K562 (cell line): Measurements from ENCODE around the gene SLC22A7. TPM values are rescaled to one million over a fixed set of nuclear protein-coding genes. Genes with fewer than 3 reads are reported as not detected.

Experiments
- ATAC-seq: fragments of 200-7000 bp; cut with Tn5 transposase; 3 replicates; pipeline ENCODE4 v1.9.1; 2020; ENCODE audit warnings: moderate library complexity
- BruUV-seq: library from RNA; stranded (reverse); fragments of 400-500 nt; replicated peaks from 2 replicates; lab custom pipeline; 2021; lab: Mats Ljungman, UMichigan
- CTCF ChIA-PET: fragments of 300-600 bp; formaldehyde crosslinking; extraction: SDS; loops from one replicate; lab custom pipeline; 2021; ENCODE audit warnings: low intra/inter-chr PET ratio; lab: Yijun Ruan, JAX
- POLR2A ChIA-PET: fragments of 300-600, 350-650 bp; sonication (Branson Sonifier 250); formaldehyde crosslinking; extraction: SDS; loops from one replicate; lab custom pipeline; 2021; ENCODE audit warnings: antibody characterized with exemption, inconsistent platforms; lab: Yijun Ruan, JAX
- DNase-seq, 4 experiments: peaks; one replicate each; pipeline versions ENCODE4 v3.0.0 to v3.0.0-alpha.2; 2011 to 2018; ENCODE audit warnings: low spot score in 3 of 4, mixed read lengths in 3 of 4; ENCODE audit errors: extremely low read depth in 1 of 4
- FAIRE-seq: peaks from 2 replicates; lab custom pipeline; 2011; peaks lifted over from hg19 to GRCh38; lab: Jason Lieb, UNC
- H2AFZ ChIP-seq: 2 replicates; pipeline ENCODE4 v1.6.0; 2011; ENCODE audit warnings: low read depth, low read length, control low read depth, inconsistent platforms
- H3K27ac ChIP-seq: fragments of 200-600 bp; 3 replicates; pipeline ENCODE4 v1.8.0; 2011; ENCODE audit warnings: low read depth, mild to moderate bottlenecking, control low read depth, inconsistent platforms, low read length, moderate library complexity, mixed read lengths; ENCODE audit errors: extremely low read depth
- H3K27me3 ChIP-seq, 2 experiments: fragments of 300-600 bp in 1 of 2; 2 replicates in 1 of 2; 3 replicates in 1 of 2; pipeline versions ENCODE4 v1.6.0 to v1.8.0; 2011; ENCODE audit warnings: inconsistent platforms in 2 of 2, low read length in 2 of 2, mild to moderate bottlenecking in 1 of 2, mixed read lengths in 1 of 2, moderate library complexity in 1 of 2; ENCODE audit not compliant: control insufficient read depth in 2 of 2, insufficient read depth in 2 of 2
- H3K36me3 ChIP-seq: fragments of 300-600 bp; 3 replicates; pipeline ENCODE4 v1.8.0; 2011; ENCODE audit warnings: mild to moderate bottlenecking, low read length, inconsistent platforms; ENCODE audit not compliant: control insufficient read depth, insufficient read depth
- H3K4me1 ChIP-seq, 2 experiments: fragments of 200-600 bp in 1 of 2; replicated peaks in 1 of 2; 2 replicates in 1 of 2; 3 replicates in 1 of 2; pipeline versions ENCODE4 v1.5.1 to v1.8.0; 2011; ENCODE audit warnings: inconsistent platforms in 2 of 2, low read length in 2 of 2, mild to moderate bottlenecking in 1 of 2, mixed read lengths in 1 of 2, moderate library complexity in 1 of 2; ENCODE audit not compliant: control insufficient read depth in 2 of 2, insufficient read depth in 2 of 2
- H3K4me2 ChIP-seq: 2 replicates; pipeline ENCODE4 v1.6.1; 2011; ENCODE audit warnings: low read length, control low read depth, inconsistent platforms, mixed read lengths; ENCODE audit not compliant: insufficient read depth
- H3K4me3 ChIP-seq: fragments of 200-600 bp; sonication (generic), shearing (Covaris generic); 2 replicates; pipeline ENCODE4 v1.5.1; 2016; ENCODE audit warnings: control low read depth, inconsistent platforms
- H3K79me2 ChIP-seq: fragments of 200-600 bp; 3 replicates; pipeline ENCODE4 v1.8.0; 2011; ENCODE audit warnings: low read length, inconsistent platforms; ENCODE audit not compliant: control insufficient read depth, insufficient read depth
- H3K9ac ChIP-seq, 2 experiments: 2 replicates each; pipeline versions ENCODE4 v1.6.0 to v1.6.1; 2011; ENCODE audit warnings: low read depth in 2 of 2, low read length in 2 of 2, control low read depth in 1 of 2, inconsistent platforms in 1 of 2, mild to moderate bottlenecking in 1 of 2, mixed read lengths in 1 of 2; ENCODE audit not compliant: insufficient read depth in 1 of 2
- H3K9me1 ChIP-seq: one replicate; pipeline ENCODE4 v1.6.0; 2011; ENCODE audit warnings: inconsistent platforms, mild to moderate bottlenecking, low read length, moderate library complexity; ENCODE audit not compliant: control insufficient read depth, insufficient read depth
- H3K9me3 ChIP-seq: replicated peaks from 2 replicates; pipeline ENCODE4 v1.5.1; 2011; ENCODE audit warnings: low read depth, low read length, inconsistent platforms; ENCODE audit not compliant: control insufficient read depth, insufficient read depth
- H4K20me1 ChIP-seq: replicated peaks from 2 replicates; pipeline ENCODE4 v1.6.1; 2011; ENCODE audit warnings: low read length, inconsistent platforms, mixed read lengths; ENCODE audit not compliant: control insufficient read depth, insufficient read depth
- ARID3B ChIP-seq: fragments of 250-450 bp; sonication (Bioruptor Pico); IDR thresholded peaks from 2 replicates; pipeline ENCODE4 v1.4.0; 2020; ENCODE audit warnings: borderline replicate concordance
- MEF2D ChIP-seq: conservative IDR thresholded peaks from 2 replicates; pipeline ENCODE4 v1.6.1; 2016; ENCODE audit warnings: low read depth, missing genetic modification characterization, missing compliant biosample characterization
- NR3C1 ChIP-seq: sonication (generic); formaldehyde crosslinking; IDR thresholded peaks from 2 replicates; pipeline ENCODE4 v1.8.1; 2022; ENCODE audit warnings: missing genetic modification reagents
- RAD51 ChIP-seq: fragments of 450-650 bp; IDR thresholded peaks from 2 replicates; pipeline ENCODE4 v1.7.1; 2016; ENCODE audit warnings: low read depth, mild to moderate bottlenecking, borderline replicate concordance
- SAFB2 ChIP-seq: fragments of 200-400 bp; formaldehyde crosslinking; IDR thresholded peaks from 2 replicates; pipeline ENCODE4 v1.6.1; 2018; ENCODE audit warnings: borderline replicate concordance, low read length, low read depth, moderate library complexity; ENCODE audit not compliant: severe bottlenecking
- SIN3B ChIP-seq: fragments of 450-650 bp; IDR thresholded peaks from 2 replicates; pipeline ENCODE4 v1.6.1; 2017; ENCODE audit warnings: low read depth, mild to moderate bottlenecking, moderate library complexity
- TBP ChIP-seq: optimal IDR thresholded peaks from 2 replicates; pipeline ENCODE3; 2011; ENCODE audit warnings: low read depth, low read length, improper control_type of control experiment
- TFAP4 ChIP-seq: sonication (generic); formaldehyde crosslinking; IDR thresholded peaks from 2 replicates; pipeline ENCODE4 v1.8.0; 2022; ENCODE audit warnings: missing genetic modification reagents, mild to moderate bottlenecking, moderate library complexity, borderline replicate concordance
- TFE3 ChIP-seq: fragments of 450-650 bp; formaldehyde crosslinking; IDR thresholded peaks from 2 replicates; pipeline ENCODE4 v1.4.0; 2020; ENCODE audit warnings: mild to moderate bottlenecking, mixed read lengths
- ZFP1 ChIP-seq: fragments of 450-650 bp; formaldehyde crosslinking; IDR thresholded peaks from 2 replicates; pipeline ENCODE4 v1.4.0; 2020; ENCODE audit warnings: mild to moderate bottlenecking, mixed read lengths
- ZNF12 ChIP-seq: sonication (generic); formaldehyde crosslinking; IDR thresholded peaks from 2 replicates; pipeline ENCODE4 v1.4.0; 2020; ENCODE audit warnings: mild to moderate bottlenecking, missing genetic modification reagents
- ZNF3 ChIP-seq: fragments of 250-450 bp; sonication (Bioruptor Pico); IDR thresholded peaks from 2 replicates; pipeline ENCODE4 v1.5.0; 2021; ENCODE audit warnings: mild to moderate bottlenecking, moderate library complexity
- WGBS: fragments of 100-300 bp; shearing (Covaris generic); methylation state at CpG from one replicate; pipeline ENCODE4 v1.1.6; 2016; ENCODE audit warnings: low coverage, mixed read lengths; ENCODE audit not compliant: insufficient coverage; ENCODE audit errors: missing lambda C conversion rate; 5-methylcytosine and 5-hydroxymethylcytosine counted together
- in situ Hi-C: fragments of 300-500 bp; cut with MboI; formaldehyde crosslinking; loops from 4 replicates; pipeline ENCODE4 v1.15.0; 2018; ENCODE audit warnings: inconsistent platforms, mixed read lengths
- intact Hi-C: fragments of 100-400 bp; cut with micrococcal nuclease; formaldehyde crosslinking; loops from 2 replicates; pipeline ENCODE4 v1.14.2; 2022
- polyA plus RNA-seq, 8 experiments: library from polyadenylated mRNA; depleted of rRNA in 4 of 8; stranded (reverse) in 5 of 8; unstranded in 3 of 8; fragments of >200 nt; fragmentation: Nextera tagmentation in 2 of 8; fragmentation: Illumina TruSeq in 1 of 8; extraction: Ambion mirVana in 2 of 8; extraction: Trizol in 1 of 8; gene quantifications; 2 replicates each; pipeline versions ENCODE4 v1.2.1 to v1.2.3, GENCODE V29; 2011 to 2014; ENCODE audit warnings: inconsistent platforms in 1 of 8, missing spikeins in 1 of 8
- total RNA-seq, 7 experiments: library from RNA; depleted of rRNA in 6 of 7; stranded (reverse); fragments of >200 nt in 6 of 7; fragmentation: Illumina TruSeq in 2 of 7; extraction: Trizol in 2 of 7; gene quantifications; 2 replicates each; pipeline versions ENCODE4 v1.2.1 to v1.2.3, GENCODE V29; 2011 to 2021; ENCODE audit warnings: low replicate concordance in 1 of 7

The SLC22A7 gene
- total and polyA plus RNA-seq, 9 of the 15 experiments (the other 6 are each of a cell fraction or from before 2014, with no cell fraction given) = not detected

GRCh38 chr6:43260791-43261190 lies 37.3 kb upstream of the SLC22A7 start:
- Histone ChIP-seq H3K9ac (no peak overlapping the region), H3K27ac (no peak overlapping the region), H3K27me3 (peaks cover 18 to 37% of the 10 kb centered on the region in 2 experiments), H3K4me2 (no peak overlapping the region), H3K9me1 (no peaks in the 10 kb centered on the region), H3K9me3 (no peaks in the 10 kb centered on the region), H3K79me2 (no peaks in the 10 kb centered on the region), H4K20me1 (peaks cover 4% of the 10 kb centered on the region; the same call in 1 of the 2 replicates), H3K4me1 (peaks cover 0 to 22% of the 10 kb centered on the region in 2 experiments; a peak in 2 of 5 replicates), H3K36me3 (no peaks in the 10 kb centered on the region), H2AFZ (no peak overlapping the region), H3K4me3 (no peak overlapping the region)
- CTCF ChIA-PET = no interaction called here
- 8% methylated on average over 4 of the region's 4 CpGs for WGBS
- no peak for DNase-seq
- no peak for TF ChIP-seq NR3C1 (CRISPR knock-in tag)
- in situ Hi-C loops = loop anchor here (5.0 kb wide), 1 partner anchor 232 kb away; no protein-coding TSS in a partner anchor
- ATAC-seq = no peak
- FAIRE-seq = no peak
- intact Hi-C loops = loop anchor here (5.0 to 10.0 kb wide), 3 partner anchors 137 to 814 kb away; no protein-coding TSS in a partner anchor
- no TSS peak for BruUV-seq
- POLR2A ChIA-PET = no interaction called here

- intact Hi-C loops (loop anchor here (5.0 to 10.0 kb wide), 3 partner anchors 136 to 814 kb away; no protein-coding TSS in a partner anchor), in situ Hi-C loops (loop anchor here (5.0 kb wide), 1 partner anchor 231 kb away; no protein-coding TSS in a partner anchor)
- WGBS = 19% methylated on average over 5 of the region's 5 CpGs
- H3K27ac ChIP-seq = no peak overlapping the region
- no peak overlapping the region for H3K4me2 ChIP-seq
- peaks cover 4% of the 10 kb centered on the region; the same call in 1 of the 2 replicates for H4K20me1 ChIP-seq
- peaks cover 0 to 22% of the 10 kb centered on the region in 2 experiments; a peak in 2 of 5 replicates for H3K4me1 ChIP-seq
- H3K36me3 ChIP-seq = no peaks in the 10 kb centered on the region
- H3K9me1 ChIP-seq = no peaks in the 10 kb centered on the region
- H3K9ac ChIP-seq = no peak overlapping the region
- no peak for ATAC-seq
- POLR2A ChIA-PET = no interaction called here
- no peak for DNase-seq
- H3K79me2 ChIP-seq = no peaks in the 10 kb centered on the region
- peaks cover 17 to 36% of the 10 kb centered on the region in 2 experiments for H3K27me3 ChIP-seq
- FAIRE-seq = no peak
- CTCF ChIA-PET = no interaction called here
- H3K4me3 ChIP-seq = no peak overlapping the region
- H3K9me3 ChIP-seq = no peaks in the 10 kb centered on the region
- H2AFZ ChIP-seq = no peak overlapping the region
- BruUV-seq = no TSS peak
- TF ChIP-seq TFAP4 = no peak
- no peak for TF ChIP-seq SAFB2
- no peak for TF ChIP-seq ZNF12
- no peak for TF ChIP-seq ARID3B (CRISPR knock-in tag)
- TF ChIP-seq ZFP1 (CRISPR knock-in tag) = no peak
- TF ChIP-seq TBP = no peak
- no peak for TF ChIP-seq ZNF3 (CRISPR knock-in tag)
- no peak for TF ChIP-seq RAD51
- TF ChIP-seq SIN3B = no peak
- no peak for TF ChIP-seq TFE3 (CRISPR knock-in tag)
- TF ChIP-seq MEF2D = no peak
These were observed 36.9 kb upstream of the SLC22A7 start for GRCh38 chr6:43261198-43261597.
